ENCODE data around the gene SHCBP1L. TPM values are rescaled to one million over a fixed set of nuclear protein-coding genes. Genes with fewer than 3 reads are reported as not detected.

SHCBP1L gene
- total RNA-seq, 1 experiment from 2014 or later, result not detected

DNA sequence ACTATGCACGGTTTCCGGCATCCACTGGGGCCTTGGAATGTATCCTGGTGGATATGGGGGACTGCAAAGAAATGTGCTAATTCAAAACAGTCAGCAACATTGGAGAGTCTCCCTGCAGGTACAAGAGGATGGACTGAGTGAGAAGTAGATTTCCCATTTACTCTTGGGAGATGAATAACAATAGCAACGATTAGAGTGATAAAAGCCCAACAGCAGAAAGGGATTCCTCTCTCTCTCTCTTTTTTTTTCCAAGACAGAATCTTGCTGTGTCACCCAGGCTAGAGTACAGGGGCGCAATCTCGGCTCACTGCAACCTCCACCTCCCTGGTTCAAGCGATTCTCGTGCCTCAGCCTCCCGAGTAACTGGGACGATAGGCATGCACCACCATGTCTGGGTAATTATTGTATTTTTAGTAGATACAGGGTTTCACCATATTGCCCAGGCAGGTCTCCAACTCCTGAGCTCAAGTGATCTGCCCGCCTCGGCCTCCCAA, 5.0 kb upstream of the SHCBP1L start:
- Mint-ChIP-seq H3K27ac (peak overlapping the region; percentile 94 to 98 (median 96)), H3K4me3 (peak overlapping the region in 1 of 2 experiments; percentile 27; a peak in 1 of 5 replicates), H3K27me3 (ENCODE audit: low read depth) (no peaks in the 10 kb centered on the region), H3K36me3 (ENCODE audit: insufficient read depth in 1 of 3, low read depth in 3 of 3) (peaks cover 2 to 24% (median 3%) of the 10 kb centered on the region in 3 experiments; a peak in 5 of 7 replicates), H3K4me1 (peaks cover 27 to 34% of the 10 kb centered on the region in 2 experiments), H3K9me3 (peaks cover 9 to 13% of the 10 kb centered on the region in 2 experiments; a peak in 4 of 5 replicates)
- no peak overlapping the region for H4K5ac ChIP-seq (ENCODE audit: insufficient read length, low read depth, low read length)
- no peaks in the 10 kb centered on the region for H3K27me3 ChIP-seq (ENCODE audit: insufficient read depth, low read length)
- peak; percentile 73 for DNase-seq
- H3K14ac ChIP-seq (ENCODE audit: insufficient read depth, low read length), result no peak overlapping the region
- peak overlapping the region; percentile 64 for H3T11ph ChIP-seq (ENCODE audit: low read length)
- H3K79me2 ChIP-seq (ENCODE audit: insufficient read depth, low read length), result no peaks in the 10 kb centered on the region
- H2AK5ac ChIP-seq (ENCODE audit: insufficient read length, low read length), result no peak overlapping the region
- H3K79me1 ChIP-seq (ENCODE audit: insufficient read depth, low read depth, low read length, poor library complexity, severe bottlenecking), result no peaks in the 10 kb centered on the region
- no peak overlapping the region for H3K4me2 ChIP-seq (ENCODE audit: insufficient read depth, insufficient read length, low read length)
- no peak overlapping the region for H2BK5ac ChIP-seq (ENCODE audit: insufficient read length, low read length)
- H2BK20ac ChIP-seq (ENCODE audit: low read depth, low read length, poor library complexity, severe bottlenecking), result no peak overlapping the region
- no peak overlapping the region for H2BK120ac ChIP-seq (ENCODE audit: low read depth, low read length, poor library complexity, severe bottlenecking)
- peak overlapping the region; percentile 84 for H2BK12ac ChIP-seq (ENCODE audit: insufficient read length, low read depth, low read length)
- no peaks in the 10 kb centered on the region for H3K9me3 ChIP-seq (ENCODE audit: control insufficient read depth, low read depth, low read length)
- peak overlapping the region; percentile 75 for H3K27ac ChIP-seq (ENCODE audit: insufficient read length, low read depth, low read length)
- H3K56ac ChIP-seq (ENCODE audit: insufficient read length, low read depth, low read length), result no peak overlapping the region
- H4K8ac ChIP-seq (replicated peaks; ENCODE audit: insufficient read length, low read depth, low read length), result no peak overlapping the region
- peak overlapping the region; percentile 74 for H3K18ac ChIP-seq (ENCODE audit: insufficient read length, low read depth, low read length)
- TF ChIP-seq, protein P1, sequence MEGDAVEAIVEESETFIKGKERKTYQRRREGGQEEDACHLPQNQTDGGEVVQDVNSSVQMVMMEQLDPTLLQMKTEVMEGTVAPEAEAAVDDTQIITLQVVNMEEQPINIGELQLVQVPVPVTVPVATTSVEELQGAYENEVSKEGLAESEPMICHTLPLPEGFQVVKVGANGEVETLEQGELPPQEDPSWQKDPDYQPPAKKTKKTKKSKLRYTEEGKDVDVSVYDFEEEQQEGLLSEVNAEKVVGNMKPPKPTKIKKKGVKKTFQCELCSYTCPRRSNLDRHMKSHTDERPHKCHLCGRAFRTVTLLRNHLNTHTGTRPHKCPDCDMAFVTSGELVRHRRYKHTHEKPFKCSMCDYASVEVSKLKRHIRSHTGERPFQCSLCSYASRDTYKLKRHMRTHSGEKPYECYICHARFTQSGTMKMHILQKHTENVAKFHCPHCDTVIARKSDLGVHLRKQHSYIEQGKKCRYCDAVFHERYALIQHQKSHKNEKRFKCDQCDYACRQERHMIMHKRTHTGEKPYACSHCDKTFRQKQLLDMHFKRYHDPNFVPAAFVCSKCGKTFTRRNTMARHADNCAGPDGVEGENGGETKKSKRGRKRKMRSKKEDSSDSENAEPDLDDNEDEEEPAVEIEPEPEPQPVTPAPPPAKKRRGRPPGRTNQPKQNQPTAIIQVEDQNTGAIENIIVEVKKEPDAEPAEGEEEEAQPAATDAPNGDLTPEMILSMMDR (conservative IDR thresholded peaks at IDR 0.05), result no peak
- no peaks in the 10 kb centered on the region for H4K20me1 ChIP-seq (ENCODE audit: control insufficient read depth, insufficient read depth, insufficient read length)
- no peak overlapping the region for H3K4ac ChIP-seq (ENCODE audit: low read depth, low read length)
- no CpG with 5 or more reads among the region's 11 CpGs for WGBS (ENCODE audit: extremely low coverage, insufficient read length, low lambda C conversion rate)
- no peak overlapping the region for H2AFZ ChIP-seq (ENCODE audit: low read length)
- no peaks in the 10 kb centered on the region for H3K4me1 ChIP-seq (ENCODE audit: insufficient read depth, low read length)
- H3K9ac ChIP-seq (ENCODE audit: extremely low read depth, insufficient read length, low read length), result no peak overlapping the region
- no peaks in the 10 kb centered on the region for H3K23me2 ChIP-seq (ENCODE audit: insufficient read length, low read depth, low read length, poor library complexity, severe bottlenecking)
- H4K91ac ChIP-seq (ENCODE audit: insufficient read length, low read depth, low read length), result peak overlapping the region; percentile 26
- H2BK15ac ChIP-seq (ENCODE audit: low read depth, low read length), result no peak overlapping the region
- H3K23ac ChIP-seq (ENCODE audit: insufficient read length, low read depth, low read length), result no peak overlapping the region
